Activated B cell treated with CpG ODN at 0.5 μM for 24 hours (primary cell): Measurements from ENCODE around the gene CTBP1. TPM values are rescaled to one million over a fixed set of nuclear protein-coding genes. Genes with fewer than 3 reads are reported as not detected.

ENCODE experiments used
- ATAC-seq: fragments of 200-7000 bp; cut with Tn5 transposase; one replicate; pipeline ENCODE4 v1.10.0; 2021; ENCODE audit warnings: low read depth, mild to moderate bottlenecking, moderate library complexity
- CTCF ChIA-PET: fragments of 350-600 bp; sonication (Branson Sonifier 250); formaldehyde crosslinking; loops from one replicate; lab custom pipeline; 2021; ENCODE audit warnings: antibody characterized with exemption; lab: Charles Lee
- POLR2A ChIA-PET: fragments of 350-600 bp; sonication (Branson Sonifier 250); formaldehyde crosslinking; loops from one replicate; lab custom pipeline; 2021; ENCODE audit warnings: antibody characterized with exemption; lab: Charles Lee
- DNase-seq: peaks from one replicate; pipeline ENCODE4 v3.0.0; 2022
- H3K27ac Mint-ChIP-seq: one replicate; pipeline ENCODE4 v1.8.0; 2020; ENCODE audit warnings: mixed read lengths
- H3K27me3 Mint-ChIP-seq: one replicate; pipeline ENCODE4 v1.8.0; 2021; ENCODE audit warnings: mixed read lengths
- H3K36me3 Mint-ChIP-seq: one replicate; pipeline ENCODE4 v1.8.0; 2021; ENCODE audit warnings: low read depth, mixed read lengths
- H3K4me1 Mint-ChIP-seq: one replicate; pipeline ENCODE4 v1.8.0; 2021; ENCODE audit warnings: mixed read lengths
- H3K4me3 Mint-ChIP-seq: one replicate; pipeline ENCODE4 v1.8.0; 2020; ENCODE audit warnings: mild to moderate bottlenecking, mixed read lengths
- H3K9me3 Mint-ChIP-seq: one replicate; pipeline ENCODE4 v1.8.0; 2020; ENCODE audit warnings: mixed read lengths
- CTCF ChIP-seq: fragments of 200-600 bp; IDR thresholded peaks from one replicate; pipeline ENCODE4 v1.8.0; 2022; ENCODE audit warnings: antibody characterized with exemption, mild to moderate bottlenecking
- intact Hi-C: fragments of 100-400 bp; cut with micrococcal nuclease; formaldehyde crosslinking; loops from one replicate; pipeline ENCODE4 v1.15.1; 2024
- total RNA-seq: library from RNA; stranded (reverse); gene quantifications from 2 replicates; pipeline ENCODE4 v1.2.3, GENCODE V29; 2022

The CTBP1 gene
- total RNA-seq, 1 donor from 2014 or later = 175 TPM

GRCh38 chr4:1212546-1213335 lies 36.2 kb downstream of the CTBP1 start:
- H3K27me3 Mint-ChIP-seq = no peaks in the 10 kb centered on the region
- POLR2A ChIA-PET = no interaction called here
- H3K36me3 Mint-ChIP-seq = peaks cover 40% of the 10 kb centered on the region
- peaks cover 31% of the 10 kb centered on the region for H3K4me1 Mint-ChIP-seq
- CTCF ChIA-PET = no interaction called here
- DNase-seq (no peak), ATAC-seq (no peak)
- H3K27ac Mint-ChIP-seq = no peak overlapping the region
- intact Hi-C loops = no loop called here
- no peaks in the 10 kb centered on the region for H3K9me3 Mint-ChIP-seq
- no peak overlapping the region for H3K4me3 Mint-ChIP-seq
- no peak for TF ChIP-seq CTCF

- DNase-seq = no peak
- ATAC-seq = no peak
- no peak overlapping the region for H3K4me3 Mint-ChIP-seq
- no peaks in the 10 kb centered on the region for H3K9me3 Mint-ChIP-seq
- H3K27ac Mint-ChIP-seq = no peak overlapping the region
- no peak for TF ChIP-seq CTCF
- ChIA-PET POLR2A (no interaction called here), CTCF (no interaction called here)
- H3K4me1 Mint-ChIP-seq = peaks cover 24% of the 10 kb centered on the region
- no peaks in the 10 kb centered on the region for H3K27me3 Mint-ChIP-seq
- H3K36me3 Mint-ChIP-seq = peaks cover 40% of the 10 kb centered on the region
- intact Hi-C loops = no loop called here
Observed at GRCh38 chr4:1211891-1212545, 36.9 kb downstream of the CTBP1 start.

GRCh38 chr4:1211371-1211770 lies 37.6 kb downstream of the CTBP1 start:
- H3K27ac Mint-ChIP-seq = no peak overlapping the region
- intact Hi-C loops = no loop called here
- H3K36me3 Mint-ChIP-seq = peaks cover 37% of the 10 kb centered on the region
- ATAC-seq (no peak), DNase-seq (no peak)
- ChIA-PET CTCF (no interaction called here), POLR2A (no interaction called here)
- peaks cover 18% of the 10 kb centered on the region for H3K4me1 Mint-ChIP-seq
- TF ChIP-seq CTCF = no peak
- no peaks in the 10 kb centered on the region for H3K27me3 Mint-ChIP-seq
- no peaks in the 10 kb centered on the region for H3K9me3 Mint-ChIP-seq
- no peak overlapping the region for H3K4me3 Mint-ChIP-seq

- DNase-seq (no peak), ATAC-seq (no peak)
- H3K27ac Mint-ChIP-seq = no peak overlapping the region
- peaks cover 14% of the 10 kb centered on the region for H3K4me1 Mint-ChIP-seq
- intact Hi-C loops = no loop called here
- H3K36me3 Mint-ChIP-seq = peaks cover 37% of the 10 kb centered on the region
- H3K27me3 Mint-ChIP-seq = no peaks in the 10 kb centered on the region
- H3K9me3 Mint-ChIP-seq = no peaks in the 10 kb centered on the region
- CTCF ChIA-PET = no interaction called here
- H3K4me3 Mint-ChIP-seq = no peak overlapping the region
- no peak for TF ChIP-seq CTCF
- POLR2A ChIA-PET = no interaction called here
Observed at GRCh38 chr4:1210971-1211370, 38.0 kb downstream of the CTBP1 start.

GRCh38 chr4:1210241-1210841 lies 38.6 kb downstream of the CTBP1 start:
- Mint-ChIP-seq H3K27me3 (no peaks in the 10 kb centered on the region), H3K36me3 (peaks cover 31% of the 10 kb centered on the region), H3K4me1 (peaks cover 8% of the 10 kb centered on the region), H3K4me3 (no peak overlapping the region), H3K27ac (no peak overlapping the region), H3K9me3 (no peaks in the 10 kb centered on the region)
- ChIA-PET POLR2A (no interaction called here), CTCF (no interaction called here)
- TF ChIP-seq CTCF = no peak
- DNase-seq = no peak
- no peak for ATAC-seq
- intact Hi-C loops = no loop called here
